Loucy (cell line): ENCODE data around the gene SCAMP4.

Experiments
- EZH2phosphoT487 ChIP-seq: fragments of 200-600 bp; IDR thresholded peaks from 2 replicates; pipeline ENCODE4 v1.6.1; 2018; ENCODE audit warnings: antibody characterized with exemption, mild to moderate bottlenecking, moderate library complexity, borderline replicate concordance
- TF ChIP-seq, protein P1 (sequence below): fragments of 200-600 bp; sonication (generic); conservative IDR thresholded peaks from 2 replicates; pipeline ENCODE4 v1.5.1; 2014; ENCODE audit warnings: mild to moderate bottlenecking, antibody characterized with exemption, low read length

DNA sequence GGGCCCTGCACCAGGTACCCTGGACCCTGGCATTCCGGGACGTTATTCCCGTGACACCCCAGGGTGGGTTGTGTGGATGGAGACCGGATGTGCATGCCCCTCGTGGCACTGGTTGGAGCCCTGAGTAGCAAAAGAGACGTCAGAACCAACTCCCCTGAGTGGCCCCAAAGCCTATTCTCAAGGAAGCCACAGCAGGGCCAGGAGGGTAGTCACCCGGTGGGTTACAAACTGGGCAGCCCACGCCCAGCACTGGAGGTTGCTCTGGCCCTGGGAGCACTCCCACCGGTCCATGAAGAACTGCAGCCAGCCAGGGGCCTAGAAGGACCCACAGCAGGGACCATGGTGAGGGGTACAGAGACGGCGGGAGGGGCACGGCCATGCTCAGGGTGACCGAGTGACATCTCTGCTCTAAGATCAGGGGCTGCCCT is 49.4 kb upstream of the SCAMP4 start:
- TF ChIP-seq EZH2phosphoT487, result no peak
- TF ChIP-seq, protein P1, sequence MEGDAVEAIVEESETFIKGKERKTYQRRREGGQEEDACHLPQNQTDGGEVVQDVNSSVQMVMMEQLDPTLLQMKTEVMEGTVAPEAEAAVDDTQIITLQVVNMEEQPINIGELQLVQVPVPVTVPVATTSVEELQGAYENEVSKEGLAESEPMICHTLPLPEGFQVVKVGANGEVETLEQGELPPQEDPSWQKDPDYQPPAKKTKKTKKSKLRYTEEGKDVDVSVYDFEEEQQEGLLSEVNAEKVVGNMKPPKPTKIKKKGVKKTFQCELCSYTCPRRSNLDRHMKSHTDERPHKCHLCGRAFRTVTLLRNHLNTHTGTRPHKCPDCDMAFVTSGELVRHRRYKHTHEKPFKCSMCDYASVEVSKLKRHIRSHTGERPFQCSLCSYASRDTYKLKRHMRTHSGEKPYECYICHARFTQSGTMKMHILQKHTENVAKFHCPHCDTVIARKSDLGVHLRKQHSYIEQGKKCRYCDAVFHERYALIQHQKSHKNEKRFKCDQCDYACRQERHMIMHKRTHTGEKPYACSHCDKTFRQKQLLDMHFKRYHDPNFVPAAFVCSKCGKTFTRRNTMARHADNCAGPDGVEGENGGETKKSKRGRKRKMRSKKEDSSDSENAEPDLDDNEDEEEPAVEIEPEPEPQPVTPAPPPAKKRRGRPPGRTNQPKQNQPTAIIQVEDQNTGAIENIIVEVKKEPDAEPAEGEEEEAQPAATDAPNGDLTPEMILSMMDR, result no peak
